ENCODE results near the gene EIF3F.

Gene EIF3F

GRCh38 chr11:8025816-8026215 lies 38.7 kb downstream of the EIF3F start:
- DNase-seq (no peak), ATAC-seq (ENCODE audit: insufficient read depth, low read depth) (no peak)
- Histone ChIP-seq H4K20me1 (ENCODE audit: insufficient read depth, low read length) (no peaks in the 10 kb centered on the region), H3K4me1 (ENCODE audit: insufficient read depth, low read length) (no peaks in the 10 kb centered on the region), H3K79me2 (ENCODE audit: insufficient read depth, low read length) (no peaks in the 10 kb centered on the region), H2AFZ (ENCODE audit: low read depth, low read length) (no peak overlapping the region), H3K27ac (ENCODE audit: low read length) (no peak overlapping the region), H3K9me3 (ENCODE audit: insufficient read depth, low read length, severe bottlenecking) (no peaks in the 10 kb centered on the region), H3K27me3 (ENCODE audit: insufficient read depth, low read length, poor library complexity) (peaks cover 6% of the 10 kb centered on the region), H3K9ac (ENCODE audit: low read depth, low read length) (no peak overlapping the region), H3K36me3 (ENCODE audit: insufficient read depth, low read length) (no peaks in the 10 kb centered on the region), H3K4me2 (ENCODE audit: insufficient read depth, low read length) (no peak overlapping the region), H3K4me3 (ENCODE audit: low read depth in 1 of 2, low read length in 2 of 2) (no peak overlapping the region)
- TF ChIP-seq CTCF (IDR thresholded peaks at IDR 0.05; ENCODE audit: borderline replicate concordance, extremely low read depth, low read length, poor library complexity, severe bottlenecking) (no peak), EZH2 (IDR thresholded peaks at IDR 0.05; ENCODE audit: borderline replicate concordance, low read depth, low read length, severe bottlenecking) (no peak)

- Histone ChIP-seq H3K4me1 (ENCODE audit: insufficient read depth, low read length) (no peaks in the 10 kb centered on the region), H3K9me3 (ENCODE audit: insufficient read depth, low read length, severe bottlenecking) (no peaks in the 10 kb centered on the region), H3K27ac (ENCODE audit: low read length) (no peak overlapping the region), H3K4me2 (ENCODE audit: insufficient read depth, low read length) (no peak overlapping the region), H4K20me1 (ENCODE audit: insufficient read depth, low read length) (no peaks in the 10 kb centered on the region), H3K9ac (ENCODE audit: low read depth, low read length) (no peak overlapping the region), H3K36me3 (ENCODE audit: insufficient read depth, low read length) (no peaks in the 10 kb centered on the region), H3K79me2 (ENCODE audit: insufficient read depth, low read length) (no peaks in the 10 kb centered on the region), H3K4me3 (ENCODE audit: low read depth in 1 of 2, low read length in 2 of 2) (no peak overlapping the region), H2AFZ (ENCODE audit: low read depth, low read length) (no peak overlapping the region), H3K27me3 (ENCODE audit: insufficient read depth, low read length, poor library complexity) (peaks cover 6% of the 10 kb centered on the region)
- no peak for TF ChIP-seq CTCF (IDR thresholded peaks at IDR 0.05; ENCODE audit: borderline replicate concordance, extremely low read depth, low read length, poor library complexity, severe bottlenecking)
- no peak for TF ChIP-seq EZH2 (IDR thresholded peaks at IDR 0.05; ENCODE audit: borderline replicate concordance, low read depth, low read length, severe bottlenecking)
- ATAC-seq (ENCODE audit: insufficient read depth, low read depth), result no peak
- no peak for DNase-seq
These were observed 39.8 kb downstream of the EIF3F start for GRCh38 chr11:8026982-8027381.

DNA sequence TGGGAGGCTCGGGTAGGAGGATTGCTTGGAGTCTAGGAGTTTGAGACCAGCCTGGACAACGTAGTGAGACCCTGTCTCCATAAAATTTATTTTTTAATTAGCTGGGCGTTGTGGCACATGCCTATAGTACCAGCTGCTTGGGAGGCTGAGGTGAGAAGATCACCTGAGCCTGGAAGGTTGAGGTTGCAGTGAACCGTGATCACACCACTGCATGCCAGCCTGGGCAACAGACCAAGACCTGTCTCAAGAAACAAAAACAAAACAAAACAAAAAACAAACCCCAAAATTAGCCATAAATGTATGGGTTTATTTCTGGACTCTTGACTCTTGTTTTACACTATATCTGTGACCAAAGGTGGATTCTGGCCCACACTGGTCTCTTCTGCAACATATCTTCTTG lies 41.6 kb downstream of the EIF3F start:
- ATAC-seq (ENCODE audit: insufficient read depth, low read depth) (no peak), DNase-seq (no peak)
- Histone ChIP-seq H3K4me2 (ENCODE audit: insufficient read depth, low read length) (no peak overlapping the region), H3K4me3 (ENCODE audit: low read depth in 1 of 2, low read length in 2 of 2) (no peak overlapping the region), H4K20me1 (ENCODE audit: insufficient read depth, low read length) (no peaks in the 10 kb centered on the region), H3K79me2 (ENCODE audit: insufficient read depth, low read length) (no peaks in the 10 kb centered on the region), H3K36me3 (ENCODE audit: insufficient read depth, low read length) (no peaks in the 10 kb centered on the region), H3K9ac (ENCODE audit: low read depth, low read length) (no peak overlapping the region), H2AFZ (ENCODE audit: low read depth, low read length) (no peak overlapping the region), H3K4me1 (ENCODE audit: insufficient read depth, low read length) (no peaks in the 10 kb centered on the region), H3K27ac (ENCODE audit: low read length) (no peak overlapping the region), H3K9me3 (ENCODE audit: insufficient read depth, low read length, severe bottlenecking) (no peaks in the 10 kb centered on the region), H3K27me3 (ENCODE audit: insufficient read depth, low read length, poor library complexity) (peaks cover 6% of the 10 kb centered on the region)
- TF ChIP-seq CTCF (IDR thresholded peaks at IDR 0.05; ENCODE audit: borderline replicate concordance, extremely low read depth, low read length, poor library complexity, severe bottlenecking) (no peak), EZH2 (IDR thresholded peaks at IDR 0.05; ENCODE audit: borderline replicate concordance, low read depth, low read length, severe bottlenecking) (no peak)

Data from DND-41 (cell line).